ENCODE data around the gene USP13.

USP13 gene

GRCh38 chr3:179671309-179671708 lies 18.5 kb downstream of the USP13 start:
- no peak overlapping the region for H3K4me3 ChIP-seq (ENCODE audit: low read length)
- TF ChIP-seq CTCF (conservative IDR thresholded peaks at IDR 0.05; ENCODE audit: low read depth, low read length) = no peak
- no peak for DNase-seq (ENCODE audit: low read depth)

GRCh38 chr3:179671747-179672242 lies 19.0 kb downstream of the USP13 start:
- no peak overlapping the region for H3K4me3 ChIP-seq (ENCODE audit: low read length)
- no peak for TF ChIP-seq CTCF (conservative IDR thresholded peaks at IDR 0.05; ENCODE audit: low read depth, low read length)
- no peak for DNase-seq (ENCODE audit: low read depth)

GRCh38 chr3:179672918-179673317 lies 20.1 kb downstream of the USP13 start:
- no peak for TF ChIP-seq CTCF (conservative IDR thresholded peaks at IDR 0.05; ENCODE audit: low read depth, low read length)
- DNase-seq (ENCODE audit: low read depth) = no peak
- H3K4me3 ChIP-seq (ENCODE audit: low read length) = no peak overlapping the region

- no peak for DNase-seq (ENCODE audit: low read depth)
- TF ChIP-seq CTCF (conservative IDR thresholded peaks at IDR 0.05; ENCODE audit: low read depth, low read length) = no peak
- no peak overlapping the region for H3K4me3 ChIP-seq (ENCODE audit: low read length)
These were observed 20.7 kb downstream of the USP13 start for GRCh38 chr3:179673523-179673922.

- no peak for DNase-seq (ENCODE audit: low read depth)
- TF ChIP-seq CTCF (conservative IDR thresholded peaks at IDR 0.05; ENCODE audit: low read depth, low read length) = no peak
- H3K4me3 ChIP-seq (ENCODE audit: low read length) = no peak overlapping the region
These were observed 23.2 kb downstream of the USP13 start for GRCh38 chr3:179676081-179676480.

- DNase-seq (ENCODE audit: low read depth) = no peak
- TF ChIP-seq CTCF (conservative IDR thresholded peaks at IDR 0.05; ENCODE audit: low read depth, low read length) = no peak
- no peak overlapping the region for H3K4me3 ChIP-seq (ENCODE audit: low read length)
These were observed 25.0 kb downstream of the USP13 start for GRCh38 chr3:179677884-179678283.

- no peak overlapping the region for H3K4me3 ChIP-seq (ENCODE audit: low read length)
- DNase-seq (ENCODE audit: low read depth) = no peak
- no peak for TF ChIP-seq CTCF (conservative IDR thresholded peaks at IDR 0.05; ENCODE audit: low read depth, low read length)
These were observed 28.8 kb downstream of the USP13 start for GRCh38 chr3:179681492-179682263.

All from retinal pigment epithelial cell (primary cell).